Measurements from ENCODE around the gene PPIF.

The PPIF gene

DNA sequence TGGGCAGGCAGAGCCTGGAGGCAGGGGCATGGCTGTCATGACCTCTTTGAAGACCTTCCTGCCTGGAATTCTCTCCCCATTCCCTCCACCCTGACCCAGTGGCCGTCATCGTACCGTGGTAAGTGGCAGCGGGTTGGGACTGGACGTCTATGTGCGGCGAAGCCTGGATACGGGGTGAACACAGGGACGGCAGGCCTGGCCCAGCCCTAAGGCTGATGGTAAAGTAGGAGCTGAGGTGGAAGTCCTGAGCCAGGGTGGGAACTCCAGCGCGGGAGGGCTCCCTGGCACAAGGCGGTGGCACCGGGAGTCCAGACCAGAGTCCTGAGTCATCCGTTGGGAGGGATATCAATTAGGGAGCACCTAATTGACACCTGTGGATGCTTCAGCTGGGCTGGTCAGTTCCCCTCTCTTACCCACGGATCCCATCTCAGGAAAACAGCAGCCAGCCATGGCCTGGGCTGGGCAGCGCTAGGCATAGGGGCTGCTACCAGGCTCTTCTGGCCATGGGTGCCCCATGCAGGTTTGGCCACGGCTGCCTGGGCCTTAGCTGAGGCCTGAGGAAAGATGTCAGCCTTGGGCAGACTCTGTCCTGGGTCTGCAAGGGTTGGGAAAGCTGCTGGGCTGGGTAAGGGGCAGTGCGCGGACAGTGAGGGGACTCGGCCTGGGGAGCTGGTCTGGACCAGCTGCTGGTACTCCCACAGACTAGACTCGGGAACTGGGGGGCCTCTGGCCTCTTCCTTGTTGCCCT, 3.3 kb downstream of the PPIF start:
- H3K36me3 ChIP-seq (ENCODE audit: control insufficient read depth in 2 of 2, insufficient read depth in 2 of 2, low read length in 2 of 2) = peaks cover 52 to 54% of the 10 kb centered on the region in 2 donors
- no peaks in the 10 kb centered on the region for H3K9me3 ChIP-seq (ENCODE audit: control insufficient read depth in 2 of 2, low read length in 2 of 2)
- no peak overlapping the region for H3K4me3 ChIP-seq (ENCODE audit: low read length in 2 of 2)
- peaks cover 29% of the 10 kb centered on the region for H3K4me1 ChIP-seq (ENCODE audit: control insufficient read depth, insufficient read depth, low read length)
- no peak overlapping the region for H3K27ac ChIP-seq (ENCODE audit: low read length)
- no peaks in the 10 kb centered on the region for H3K27me3 ChIP-seq (ENCODE audit: control insufficient read depth in 1 of 2, insufficient read depth in 2 of 2, low read length in 2 of 2)
- no peak overlapping the region for H3K9ac ChIP-seq (ENCODE audit: low read length in 2 of 2)

DNA sequence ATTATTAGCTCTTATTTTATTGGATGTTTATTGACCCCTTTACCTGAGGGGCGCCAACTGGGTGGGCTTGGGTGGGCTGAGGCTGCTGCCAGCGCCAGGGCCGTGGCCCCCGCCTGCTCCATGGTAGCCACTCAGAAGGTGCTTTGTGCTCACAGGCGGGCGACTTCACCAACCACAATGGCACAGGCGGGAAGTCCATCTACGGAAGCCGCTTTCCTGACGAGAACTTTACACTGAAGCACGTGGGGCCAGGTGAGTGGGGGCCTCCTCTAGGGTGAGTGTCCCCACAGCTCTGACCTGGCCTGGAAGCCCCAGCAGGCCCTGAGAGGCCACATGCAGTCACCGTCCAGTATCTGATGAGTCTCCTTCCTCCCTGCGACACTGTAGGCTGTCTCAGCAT, 4.1 kb downstream of the PPIF start:
- Histone ChIP-seq H3K27me3 (ENCODE audit: control insufficient read depth in 1 of 2, insufficient read depth in 2 of 2, low read length in 2 of 2) (no peaks in the 10 kb centered on the region), H3K4me1 (ENCODE audit: control insufficient read depth, insufficient read depth, low read length) (peaks cover 29% of the 10 kb centered on the region), H3K36me3 (ENCODE audit: control insufficient read depth in 2 of 2, insufficient read depth in 2 of 2, low read length in 2 of 2) (peaks cover 55 to 57% of the 10 kb centered on the region in 2 donors), H3K9ac (ENCODE audit: low read length in 2 of 2) (no peak overlapping the region), H3K27ac (ENCODE audit: low read length) (no peak overlapping the region), H3K4me3 (ENCODE audit: low read length in 2 of 2) (no peak overlapping the region), H3K9me3 (ENCODE audit: control insufficient read depth in 2 of 2, low read length in 2 of 2) (no peaks in the 10 kb centered on the region)

DNA sequence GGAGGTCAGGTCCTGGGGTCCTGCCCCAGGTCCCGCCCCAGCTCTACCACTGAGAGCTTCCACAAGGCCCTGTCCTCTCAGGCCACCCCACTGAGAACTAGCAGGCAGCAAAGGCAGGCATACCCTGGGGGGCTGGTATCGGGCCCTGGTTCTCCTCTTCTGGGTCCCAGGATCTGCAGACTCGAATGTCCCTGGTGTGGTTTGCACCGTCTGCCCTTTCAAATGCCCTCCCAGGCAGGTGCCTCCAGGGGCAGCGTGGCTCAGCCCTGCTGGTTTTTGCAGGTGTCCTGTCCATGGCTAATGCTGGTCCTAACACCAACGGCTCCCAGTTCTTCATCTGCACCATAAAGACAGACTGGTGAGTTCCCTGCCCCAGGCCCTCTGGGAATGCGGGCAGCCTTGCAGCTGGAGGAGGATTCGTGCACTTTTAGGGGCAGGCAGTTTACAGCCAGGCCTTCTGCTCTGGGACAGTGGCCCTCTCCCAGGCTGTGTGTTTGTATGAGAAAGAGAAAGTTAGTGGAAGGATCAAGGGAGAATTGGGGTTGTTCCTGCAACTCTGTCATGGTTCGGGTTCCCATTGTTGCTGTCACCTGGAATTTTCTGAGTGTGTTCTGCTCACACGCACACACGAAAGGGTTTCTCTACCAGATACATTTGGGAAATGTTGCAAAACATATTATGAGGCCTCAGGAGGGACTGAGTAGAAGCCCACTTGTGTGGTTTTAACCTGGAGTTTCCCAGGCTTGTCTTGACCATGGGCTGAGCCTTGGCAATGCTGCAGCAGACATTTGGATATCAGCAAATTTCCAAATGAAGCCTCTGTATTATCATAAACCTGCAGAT, 5.0 kb downstream of the PPIF start:
- Histone ChIP-seq H3K36me3 (ENCODE audit: control insufficient read depth in 2 of 2, insufficient read depth in 2 of 2, low read length in 2 of 2) (peaks cover 55 to 58% of the 10 kb centered on the region in 2 donors), H3K4me1 (ENCODE audit: control insufficient read depth, insufficient read depth, low read length) (peaks cover 21% of the 10 kb centered on the region), H3K9ac (ENCODE audit: low read length in 2 of 2) (no peak overlapping the region), H3K27me3 (ENCODE audit: control insufficient read depth in 1 of 2, insufficient read depth in 2 of 2, low read length in 2 of 2) (no peaks in the 10 kb centered on the region), H3K4me3 (ENCODE audit: low read length in 2 of 2) (no peak overlapping the region), H3K27ac (ENCODE audit: low read length) (no peak overlapping the region), H3K9me3 (ENCODE audit: control insufficient read depth in 2 of 2, low read length in 2 of 2) (no peaks in the 10 kb centered on the region)

DNA sequence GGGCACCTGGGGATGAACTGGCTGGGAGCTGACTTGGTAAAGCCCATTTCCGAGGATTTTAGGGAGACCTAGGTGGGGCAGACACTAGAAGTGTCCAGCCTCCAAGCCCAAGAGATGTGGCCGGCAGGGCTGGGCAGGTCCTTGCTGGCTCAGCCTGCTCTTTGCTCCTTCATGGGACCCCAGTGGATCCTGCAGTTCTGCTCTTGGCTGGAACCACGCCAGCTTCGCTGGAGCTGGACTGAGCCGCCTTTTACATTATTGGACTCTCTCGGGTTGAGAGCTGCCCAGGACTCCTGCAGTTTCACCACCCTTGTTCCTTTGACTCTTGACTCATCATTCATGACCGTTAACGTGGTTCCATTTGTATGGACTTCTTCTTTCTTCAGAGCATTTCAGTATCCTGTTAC, 5.7 kb downstream of the PPIF start:
- H3K27me3 ChIP-seq (ENCODE audit: control insufficient read depth in 1 of 2, insufficient read depth in 2 of 2, low read length in 2 of 2) = no peaks in the 10 kb centered on the region
- H3K4me1 ChIP-seq (ENCODE audit: control insufficient read depth, insufficient read depth, low read length) = peaks cover 14% of the 10 kb centered on the region
- no peak overlapping the region for H3K4me3 ChIP-seq (ENCODE audit: low read length in 2 of 2)
- H3K27ac ChIP-seq (ENCODE audit: low read length) = no peak overlapping the region
- no peak overlapping the region for H3K9ac ChIP-seq (ENCODE audit: low read length in 2 of 2)
- H3K36me3 ChIP-seq (ENCODE audit: control insufficient read depth in 2 of 2, insufficient read depth in 2 of 2, low read length in 2 of 2) = peaks cover 55 to 58% of the 10 kb centered on the region in 2 donors
- no peaks in the 10 kb centered on the region for H3K9me3 ChIP-seq (ENCODE audit: control insufficient read depth in 2 of 2, low read length in 2 of 2)

DNA sequence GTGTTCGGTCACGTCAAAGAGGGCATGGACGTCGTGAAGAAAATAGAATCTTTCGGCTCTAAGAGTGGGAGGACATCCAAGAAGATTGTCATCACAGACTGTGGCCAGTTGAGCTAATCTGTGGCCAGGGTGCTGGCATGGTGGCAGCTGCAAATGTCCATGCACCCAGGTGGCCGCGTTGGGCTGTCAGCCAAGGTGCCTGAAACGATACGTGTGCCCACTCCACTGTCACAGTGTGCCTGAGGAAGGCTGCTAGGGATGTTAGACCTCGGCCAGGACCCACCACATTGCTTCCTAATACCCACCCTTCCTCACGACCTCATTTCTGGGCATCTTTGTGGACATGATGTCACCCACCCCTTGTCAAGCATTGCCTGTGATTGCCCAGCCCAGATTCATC, 6.5 kb downstream of the PPIF start:
- H3K4me1 ChIP-seq (ENCODE audit: control insufficient read depth, insufficient read depth, low read length) = peaks cover 7% of the 10 kb centered on the region
- H3K9me3 ChIP-seq (ENCODE audit: control insufficient read depth in 2 of 2, low read length in 2 of 2) = no peaks in the 10 kb centered on the region
- peaks cover 55 to 58% of the 10 kb centered on the region in 2 donors for H3K36me3 ChIP-seq (ENCODE audit: control insufficient read depth in 2 of 2, insufficient read depth in 2 of 2, low read length in 2 of 2)
- H3K27ac ChIP-seq (ENCODE audit: low read length) = no peak overlapping the region
- H3K9ac ChIP-seq (ENCODE audit: low read length in 2 of 2) = no peak overlapping the region
- H3K27me3 ChIP-seq (ENCODE audit: control insufficient read depth in 1 of 2, insufficient read depth in 2 of 2, low read length in 2 of 2) = no peaks in the 10 kb centered on the region
- H3K4me3 ChIP-seq (ENCODE audit: low read length in 2 of 2) = no peak overlapping the region

DNA sequence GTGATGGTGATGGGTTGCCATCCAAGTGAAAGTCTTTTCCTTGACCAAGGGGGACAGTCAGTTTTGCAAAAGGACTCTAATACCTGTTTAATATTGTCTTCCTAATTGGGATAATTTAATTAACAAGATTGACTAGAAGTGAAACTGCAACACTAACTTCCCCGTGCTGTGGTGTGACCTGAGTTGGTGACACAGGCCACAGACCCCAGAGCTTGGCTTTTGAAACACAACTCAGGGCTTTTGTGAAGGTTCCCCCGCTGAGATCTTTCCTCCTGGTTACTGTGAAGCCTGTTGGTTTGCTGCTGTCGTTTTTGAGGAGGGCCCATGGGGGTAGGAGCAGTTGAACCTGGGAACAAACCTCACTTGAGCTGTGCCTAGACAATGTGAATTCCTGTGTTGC, 6.9 kb downstream of the PPIF start:
- Histone ChIP-seq H3K4me3 (ENCODE audit: low read length in 2 of 2) (no peak overlapping the region), H3K27ac (ENCODE audit: low read length) (no peak overlapping the region), H3K4me1 (ENCODE audit: control insufficient read depth, insufficient read depth, low read length) (peaks cover 4% of the 10 kb centered on the region), H3K9ac (ENCODE audit: low read length in 2 of 2) (no peak overlapping the region), H3K27me3 (ENCODE audit: control insufficient read depth in 1 of 2, insufficient read depth in 2 of 2, low read length in 2 of 2) (no peaks in the 10 kb centered on the region), H3K36me3 (ENCODE audit: control insufficient read depth in 2 of 2, insufficient read depth in 2 of 2, low read length in 2 of 2) (peaks cover 55 to 58% of the 10 kb centered on the region in 2 donors), H3K9me3 (ENCODE audit: control insufficient read depth in 2 of 2, low read length in 2 of 2) (no peaks in the 10 kb centered on the region)

DNA sequence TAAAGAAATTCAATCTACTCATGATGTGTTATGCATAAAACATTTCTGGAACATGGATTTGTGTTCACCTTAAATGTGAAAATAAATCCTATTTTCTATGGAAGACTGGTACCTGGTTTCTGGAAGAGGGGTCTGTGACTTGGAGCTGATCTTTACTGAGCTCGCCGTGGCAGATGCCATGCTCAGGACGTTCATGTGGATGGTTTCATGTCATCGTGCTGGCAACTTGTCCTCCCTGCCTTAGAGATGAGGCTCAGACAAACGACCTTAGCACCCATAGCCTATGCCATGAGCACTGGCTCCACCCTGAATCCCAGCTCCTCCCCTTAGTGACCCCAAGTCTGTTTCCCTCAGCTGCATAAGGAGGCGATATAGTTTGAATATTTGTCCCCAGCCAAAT, 7.3 kb downstream of the PPIF start:
- no peak overlapping the region for H3K9ac ChIP-seq (ENCODE audit: low read length in 2 of 2)
- no peaks in the 10 kb centered on the region for H3K4me1 ChIP-seq (ENCODE audit: control insufficient read depth, insufficient read depth, low read length)
- H3K27ac ChIP-seq (ENCODE audit: low read length) = no peak overlapping the region
- H3K4me3 ChIP-seq (ENCODE audit: low read length in 2 of 2) = no peak overlapping the region
- H3K36me3 ChIP-seq (ENCODE audit: control insufficient read depth in 2 of 2, insufficient read depth in 2 of 2, low read length in 2 of 2) = peaks cover 51 to 56% of the 10 kb centered on the region in 2 donors
- H3K27me3 ChIP-seq (ENCODE audit: control insufficient read depth in 1 of 2, insufficient read depth in 2 of 2, low read length in 2 of 2) = no peaks in the 10 kb centered on the region
- no peaks in the 10 kb centered on the region for H3K9me3 ChIP-seq (ENCODE audit: control insufficient read depth in 2 of 2, low read length in 2 of 2)

DNA sequence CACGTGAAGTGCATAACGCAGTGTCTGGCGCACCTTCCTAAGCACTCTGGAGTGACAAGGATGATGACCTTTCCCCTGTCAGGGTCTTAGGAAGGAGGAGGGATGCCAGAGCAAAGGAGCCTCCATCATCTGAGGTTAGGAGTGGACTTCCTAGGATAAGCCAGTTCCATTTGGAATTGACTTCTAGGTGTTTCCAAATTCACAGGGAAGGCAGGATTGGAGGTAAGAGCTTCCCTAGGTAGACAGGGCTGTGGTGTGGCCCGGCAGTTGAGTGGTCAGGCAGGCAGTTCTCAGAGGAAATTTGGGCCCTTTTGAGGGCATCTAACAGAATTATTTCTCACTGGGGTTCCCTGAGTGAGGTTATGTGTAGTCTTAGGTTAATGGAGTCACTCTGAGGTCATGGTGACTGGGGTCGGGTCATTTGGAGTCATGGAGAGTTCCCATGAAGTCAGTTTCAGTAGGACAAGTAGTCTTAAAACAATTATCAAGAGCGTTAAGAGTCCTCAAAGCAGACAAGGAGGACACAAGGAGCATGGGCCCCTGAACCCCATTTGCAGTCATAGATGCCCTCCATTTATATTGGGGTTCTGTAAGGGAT, 8.2 kb downstream of the PPIF start:
- Histone ChIP-seq H3K9me3 (ENCODE audit: control insufficient read depth in 2 of 2, low read length in 2 of 2) (no peaks in the 10 kb centered on the region), H3K27me3 (ENCODE audit: control insufficient read depth in 1 of 2, insufficient read depth in 2 of 2, low read length in 2 of 2) (no peaks in the 10 kb centered on the region), H3K4me3 (ENCODE audit: low read length in 2 of 2) (no peak overlapping the region), H3K9ac (ENCODE audit: low read length in 2 of 2) (no peak overlapping the region), H3K27ac (ENCODE audit: low read length) (no peak overlapping the region), H3K4me1 (ENCODE audit: control insufficient read depth, insufficient read depth, low read length) (no peaks in the 10 kb centered on the region), H3K36me3 (ENCODE audit: control insufficient read depth in 2 of 2, insufficient read depth in 2 of 2, low read length in 2 of 2) (peaks cover 42 to 48% of the 10 kb centered on the region in 2 donors)

DNA sequence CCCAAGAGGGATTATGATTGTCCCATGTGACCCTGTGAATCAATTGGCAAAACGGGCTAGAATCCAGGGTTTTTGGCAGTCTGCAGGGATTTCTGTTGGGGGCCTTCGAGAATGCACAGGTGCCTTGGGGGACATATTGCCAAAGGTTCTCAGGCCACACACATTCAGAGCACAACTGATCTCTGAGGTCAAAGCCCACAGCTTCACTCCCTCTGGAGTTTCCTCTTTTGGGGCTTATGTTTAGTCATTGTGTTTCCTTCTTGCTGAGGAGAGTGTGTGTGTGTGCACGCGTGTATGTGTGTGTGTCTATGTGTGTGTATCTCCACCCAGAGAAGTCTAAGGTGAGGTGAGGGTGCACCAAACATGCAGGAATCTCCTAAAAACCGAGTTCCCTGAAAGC, 8.8 kb downstream of the PPIF start:
- no peak overlapping the region for H3K27ac ChIP-seq (ENCODE audit: low read length)
- no peak overlapping the region for H3K4me3 ChIP-seq (ENCODE audit: low read length in 2 of 2)
- H3K27me3 ChIP-seq (ENCODE audit: control insufficient read depth in 1 of 2, insufficient read depth in 2 of 2, low read length in 2 of 2) = no peaks in the 10 kb centered on the region
- H3K4me1 ChIP-seq (ENCODE audit: control insufficient read depth, insufficient read depth, low read length) = no peaks in the 10 kb centered on the region
- H3K9ac ChIP-seq (ENCODE audit: low read length in 2 of 2) = no peak overlapping the region
- no peaks in the 10 kb centered on the region for H3K9me3 ChIP-seq (ENCODE audit: control insufficient read depth in 2 of 2, low read length in 2 of 2)
- H3K36me3 ChIP-seq (ENCODE audit: control insufficient read depth in 2 of 2, insufficient read depth in 2 of 2, low read length in 2 of 2) = peaks cover 38 to 43% of the 10 kb centered on the region in 2 donors

DNA sequence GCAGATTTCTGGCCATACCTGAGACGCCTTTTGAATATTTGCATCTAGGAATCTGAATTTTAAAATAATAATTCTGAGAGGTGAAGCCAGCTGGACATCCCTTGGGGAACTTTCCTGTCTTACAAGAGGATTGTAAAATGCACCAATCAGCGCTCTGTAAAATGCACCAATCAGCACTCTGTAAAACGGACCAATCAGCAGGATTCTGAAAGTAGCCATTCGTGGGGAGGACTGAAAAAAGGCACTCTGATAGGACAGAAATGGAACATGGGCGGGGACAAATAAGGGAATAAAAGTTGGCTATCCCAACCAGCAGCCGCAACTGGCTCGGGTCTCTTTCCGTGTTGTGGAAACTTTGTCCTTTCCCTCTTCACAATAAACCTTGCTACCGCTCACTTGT, 9.9 kb downstream of the PPIF start:
- Histone ChIP-seq H3K4me3 (ENCODE audit: low read length in 2 of 2) (no peak overlapping the region), H3K27me3 (ENCODE audit: control insufficient read depth in 1 of 2, insufficient read depth in 2 of 2, low read length in 2 of 2) (no peaks in the 10 kb centered on the region), H3K9me3 (ENCODE audit: control insufficient read depth in 2 of 2, low read length in 2 of 2) (no peaks in the 10 kb centered on the region), H3K27ac (ENCODE audit: low read length) (no peak overlapping the region), H3K4me1 (ENCODE audit: control insufficient read depth, insufficient read depth, low read length) (no peaks in the 10 kb centered on the region), H3K36me3 (ENCODE audit: control insufficient read depth in 2 of 2, insufficient read depth in 2 of 2, low read length in 2 of 2) (peaks cover 31 to 34% of the 10 kb centered on the region in 2 donors), H3K9ac (ENCODE audit: low read length in 2 of 2) (no peak overlapping the region)
